Transverse colon (tissue), 4 donors: Measurements from ENCODE around the gene PLOD3.
"Not testable (repeated sequence)": the region's sequence is repeated elsewhere in the genome, so short reads cannot be mapped to it uniquely, and the experiment has no call there.

Source experiments
- CTCF ChIP-seq, 5 experiments: fragments of 200-600 bp in 3 of 5; fragments of 450-650 bp in 2 of 5; sonication (generic) in 3 of 5; IDR thresholded peaks; 1 replicate in 2 of 5; 2 replicates in 3 of 5; pipeline ENCODE4 v1.5.1; 2016 to 2017; ENCODE audit warnings: antibody characterized with exemption in 5 of 5, inconsistent platforms in 3 of 5, mild to moderate bottlenecking in 2 of 5, moderate library complexity in 1 of 5
- POLR2A ChIP-seq: fragments of 450-650 bp; IDR thresholded peaks from one replicate; pipeline ENCODE4 v1.6.1; 2016; ENCODE audit warnings: antibody characterized with exemption, mild to moderate bottlenecking, moderate library complexity
- POLR2AphosphoS5 ChIP-seq, 3 donors: sonication (generic); formaldehyde crosslinking; IDR thresholded peaks; one replicate each; pipeline ENCODE4 v1.6.1; 2016; ENCODE audit warnings: antibody characterized with exemption in 3 of 3

DNA sequence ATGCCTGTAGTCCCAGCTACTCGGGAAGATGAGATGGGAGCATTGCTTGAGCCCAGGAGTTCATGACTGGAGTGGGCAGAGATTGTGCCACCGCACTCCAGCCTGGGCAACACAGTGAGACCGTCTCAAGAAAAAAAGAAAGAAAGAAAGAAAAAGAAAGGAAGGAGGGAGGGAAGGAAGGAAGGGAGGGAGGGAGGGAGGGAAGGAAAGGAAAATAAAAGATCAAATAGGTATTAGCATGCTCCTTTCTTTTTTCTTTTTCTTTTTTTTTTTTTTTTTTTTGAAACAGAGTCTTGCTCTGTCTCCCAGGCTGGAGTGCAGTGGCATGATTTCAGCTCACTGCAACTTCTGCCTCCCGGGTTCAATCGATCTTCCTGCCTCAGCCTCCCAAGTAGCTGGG is 35.8 kb upstream of the PLOD3 start:
- TF ChIP-seq CTCF (IDR thresholded peaks at IDR 0.05); POLR2A; POLR2AphosphoS5 (IDR thresholded peaks at IDR 0.05): not testable (repeated sequence)
